GM12891 (cell line): ENCODE data around the gene MYL5.

ENCODE experiments used
- PAX5 ChIP-seq: IDR thresholded peaks from 2 replicates; pipeline ENCODE4 v1.6.1; 2011; ENCODE audit warnings: low read length, moderate library complexity, mild to moderate bottlenecking; ENCODE audit not compliant: insufficient read depth, severe bottlenecking
- POLR2A ChIP-seq: IDR thresholded peaks from 2 replicates; pipeline ENCODE4 v1.6.1; 2011; ENCODE audit warnings: low read depth, low read length, control low read depth
- POLR2AphosphoS5 ChIP-seq: IDR thresholded peaks from 2 replicates; pipeline ENCODE4 v1.6.1; 2011; ENCODE audit warnings: low read depth, low read length, control low read depth
- POU2F2 ChIP-seq: IDR thresholded peaks from 2 replicates; pipeline ENCODE4 v1.6.1; 2011; ENCODE audit warnings: low read depth, mild to moderate bottlenecking, control low read depth, low read length, moderate library complexity
- SPI1 ChIP-seq: IDR thresholded peaks from 2 replicates; pipeline ENCODE4 v1.6.1; 2011; ENCODE audit warnings: low read depth, low read length, control low read depth
- TAF1 ChIP-seq: IDR thresholded peaks from 2 replicates; pipeline ENCODE4 v1.6.1; 2011; ENCODE audit warnings: low read depth, low read length, control low read depth

- TF ChIP-seq POLR2AphosphoS5 (no peak), POLR2A (no peak), SPI1 (no peak), TAF1 (no peak), PAX5 (no peak), POU2F2 (no peak)
Observed at GRCh38 chr4:649293-649625, 25.1 kb upstream of the MYL5 start.
